Activated CD4-positive, alpha-beta T cell treated with anti-CD3 and anti-CD28 coated beads, Interleukin-2, amount 50 U/mL, for 4 hours (primary cell): ENCODE results near the gene GPC3.

Source experiments
- DNase-seq, 2 experiments: peaks; one replicate each; pipeline ENCODE4 v3.0.0-alpha.2; 2020

GPC3 gene

GRCh38 chrX:133674726-133675470 lies 310.5 kb downstream of the GPC3 start:
- no peak for DNase-seq

DNA sequence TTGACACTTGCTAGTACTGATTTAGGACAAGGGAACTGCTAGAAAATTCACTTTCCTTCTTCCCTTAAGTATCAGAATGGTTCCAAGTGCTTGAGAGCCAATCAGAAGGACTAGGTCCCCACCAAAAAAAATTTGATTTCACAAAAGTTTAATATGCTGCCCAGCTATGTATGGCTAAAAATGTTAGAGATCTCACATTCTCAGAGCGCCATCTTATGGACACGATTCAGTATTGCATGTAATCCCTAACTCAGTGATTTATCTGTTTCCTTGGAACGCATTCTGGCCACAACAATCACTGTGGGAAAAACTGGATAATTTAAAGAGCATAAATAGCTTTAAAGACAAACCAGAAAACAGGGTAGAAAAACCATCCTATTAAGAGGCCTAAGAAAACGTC lies 315.0 kb downstream of the GPC3 start:
- no peak for DNase-seq

DNA sequence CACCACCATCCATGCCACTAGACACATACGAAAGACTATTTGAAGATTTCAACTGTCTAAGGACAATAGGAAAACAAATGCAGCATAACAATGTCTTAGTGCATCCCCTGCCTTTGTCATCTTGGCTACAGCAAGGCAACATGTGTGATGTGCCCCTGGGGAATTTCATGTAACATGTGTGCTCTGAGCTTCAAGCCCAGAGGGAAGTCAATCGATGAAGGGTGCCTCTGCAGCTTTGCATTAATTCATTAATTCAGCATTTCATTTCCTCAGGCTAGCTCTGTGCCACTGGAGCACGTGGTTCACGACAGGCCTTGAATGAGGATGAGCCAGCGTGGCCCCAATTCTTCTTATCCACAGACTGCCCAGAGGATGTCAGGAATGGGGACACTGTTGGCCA lies 316.2 kb downstream of the GPC3 start:
- no peak for DNase-seq

DNA sequence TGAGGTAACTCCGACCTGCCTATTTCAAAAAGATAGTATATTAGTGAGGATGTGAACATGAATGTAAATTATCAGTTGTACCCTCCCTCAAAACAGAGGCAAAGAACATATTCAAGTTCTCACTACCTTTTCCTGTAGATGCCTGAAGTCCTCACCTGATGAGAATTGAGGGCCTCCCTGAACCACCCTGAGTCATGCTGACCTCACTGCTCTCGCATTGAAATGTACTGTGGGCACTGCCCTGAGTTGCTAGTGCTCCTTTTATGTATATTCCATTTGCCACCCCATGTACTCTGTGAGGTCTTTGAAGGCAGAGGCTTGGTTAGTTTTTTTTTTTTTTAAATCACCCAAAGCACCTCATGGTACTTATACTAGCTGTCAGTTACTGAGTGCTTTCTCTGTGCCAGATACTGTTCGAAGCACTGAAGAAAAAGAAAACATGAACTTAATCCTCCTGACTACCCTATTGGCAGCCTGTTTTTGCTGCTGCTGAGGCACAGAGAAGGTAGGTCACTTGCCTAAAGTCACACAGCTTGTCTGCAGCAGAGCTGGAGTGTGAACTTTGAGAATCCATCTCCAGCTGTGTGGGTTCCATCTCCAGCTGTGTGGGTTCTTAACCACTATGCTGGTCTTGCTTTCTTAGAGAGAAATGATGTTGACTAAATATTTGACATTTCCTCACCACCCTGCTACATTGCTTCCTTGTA lies 317.0 kb downstream of the GPC3 start:
- DNase-seq: no peak

GRCh38 chrX:133666256-133666655 lies 319.1 kb downstream of the GPC3 start:
- no peak for DNase-seq

- DNase-seq: no peak
Observed at GRCh38 chrX:133661962-133662839, 323.2 kb downstream of the GPC3 start.

- no peak for DNase-seq
Observed at GRCh38 chrX:133660281-133660680, 325.1 kb downstream of the GPC3 start.

DNA sequence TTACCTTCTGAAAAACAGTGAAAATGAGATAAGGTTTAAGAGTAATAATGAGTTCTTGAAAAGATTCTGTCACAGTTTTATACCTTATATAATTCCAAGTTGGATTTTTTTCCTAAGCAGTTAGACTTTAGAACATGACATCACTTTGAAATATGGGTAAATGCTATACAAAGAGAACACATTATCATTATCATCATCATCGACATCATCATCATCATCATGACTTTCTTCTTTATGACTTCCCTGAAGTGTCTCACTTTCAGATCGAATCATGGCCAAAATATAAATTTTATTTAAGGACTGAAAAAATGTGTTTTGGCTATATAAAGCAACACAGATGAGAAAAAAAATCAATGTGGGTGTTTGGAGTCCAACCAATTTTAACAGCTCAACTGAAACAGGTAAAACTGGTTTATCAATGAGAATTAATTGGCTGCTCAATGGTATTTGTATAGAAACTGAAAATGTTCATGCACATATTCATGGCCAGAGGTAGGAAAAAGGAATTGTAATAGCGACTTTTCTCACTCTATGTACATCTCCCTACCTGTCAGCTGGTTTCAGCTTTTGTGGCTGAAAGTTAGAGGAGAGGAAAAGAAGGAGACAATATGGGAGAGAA lies 327.0 kb downstream of the GPC3 start:
- DNase-seq: no peak

- DNase-seq: no peak
Observed at GRCh38 chrX:133655275-133656265, 329.8 kb downstream of the GPC3 start.

- DNase-seq: no peak
Observed at GRCh38 chrX:133654811-133655210, 330.6 kb downstream of the GPC3 start.

DNA sequence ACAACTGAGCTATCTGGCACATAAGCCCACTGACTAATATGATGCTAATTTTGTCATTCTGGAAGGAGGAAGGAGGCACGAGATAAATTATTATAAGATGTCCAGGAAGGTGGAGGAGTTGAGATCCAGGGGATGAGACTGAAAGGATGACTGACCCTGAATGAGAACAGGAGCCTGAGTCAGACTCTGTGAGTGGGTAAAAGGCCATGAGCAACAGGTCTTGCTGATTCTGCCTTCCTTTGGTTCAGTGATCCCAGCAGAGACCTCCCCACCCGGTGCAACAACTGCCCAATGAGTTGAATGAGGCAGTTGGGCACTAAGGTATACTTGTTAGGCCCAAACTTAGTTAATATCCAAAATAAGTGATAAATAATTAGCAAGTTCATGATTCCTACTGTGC lies 332.0 kb downstream of the GPC3 start:
- no peak for DNase-seq

GRCh38 chrX:133652185-133652584 lies 333.2 kb downstream of the GPC3 start:
- DNase-seq: no peak

- DNase-seq: no peak
Observed at GRCh38 chrX:133650239-133650638, 335.2 kb downstream of the GPC3 start.

DNA sequence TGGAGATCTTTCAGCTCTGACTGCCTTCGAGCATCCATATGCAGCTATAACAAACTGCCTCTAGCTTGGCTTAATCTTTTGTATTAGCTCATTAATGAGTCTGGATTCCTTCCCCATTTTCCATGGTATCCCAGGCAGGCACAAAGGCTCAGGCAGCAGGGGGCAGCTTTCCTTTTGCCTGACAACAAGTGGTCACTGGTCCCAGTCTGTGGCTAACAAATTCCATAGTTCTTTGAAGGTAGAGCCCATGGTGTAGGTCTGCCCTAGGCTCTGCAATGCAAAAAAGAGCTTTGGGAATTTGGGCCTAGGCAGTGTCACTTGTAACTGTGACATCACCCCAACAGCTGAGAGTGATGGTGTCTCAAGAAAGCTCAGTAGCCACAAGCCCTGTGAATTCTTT lies 335.7 kb downstream of the GPC3 start:
- DNase-seq: no peak

DNA sequence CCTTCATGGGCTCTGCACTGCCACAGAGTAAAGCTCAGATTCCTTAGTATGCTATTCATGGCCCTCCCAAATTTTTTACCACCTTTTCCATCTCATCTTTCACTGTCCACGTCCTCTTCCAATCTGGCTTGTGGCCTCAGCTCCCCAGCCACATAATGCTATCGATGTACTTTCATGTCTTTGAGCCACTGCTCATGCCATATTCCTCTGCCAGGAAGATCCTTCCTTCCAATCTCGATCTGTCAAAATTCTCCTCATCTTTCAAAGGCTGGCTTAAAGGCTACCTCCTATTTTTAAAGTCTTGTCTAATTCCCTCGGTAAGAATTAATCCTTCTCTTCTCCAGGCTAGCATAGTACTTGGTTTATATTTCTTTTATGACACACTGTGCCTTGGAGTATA lies 336.8 kb downstream of the GPC3 start:
- DNase-seq: no peak

DNA sequence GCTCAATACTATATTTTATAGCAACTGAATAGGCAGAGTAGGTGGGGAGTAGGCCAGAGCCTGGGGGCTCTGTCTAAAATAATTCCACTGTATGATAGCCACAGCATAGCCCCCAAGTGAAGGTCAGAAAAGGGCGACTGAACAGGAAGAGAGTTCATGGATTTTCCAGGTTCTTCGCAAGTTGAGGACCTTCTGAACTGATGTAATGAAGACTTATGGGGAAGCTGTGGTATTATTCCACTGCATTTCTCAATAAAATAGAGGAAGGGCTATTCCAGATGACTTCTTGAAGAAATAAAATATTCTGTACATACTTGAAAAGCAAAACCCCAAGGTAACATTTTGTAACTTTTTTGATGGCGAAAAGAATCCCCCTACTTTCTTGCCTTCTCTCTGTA lies 338.7 kb downstream of the GPC3 start:
- DNase-seq: no peak

GRCh38 chrX:133645977-133646718 lies 339.2 kb downstream of the GPC3 start:
- no peak for DNase-seq

DNA sequence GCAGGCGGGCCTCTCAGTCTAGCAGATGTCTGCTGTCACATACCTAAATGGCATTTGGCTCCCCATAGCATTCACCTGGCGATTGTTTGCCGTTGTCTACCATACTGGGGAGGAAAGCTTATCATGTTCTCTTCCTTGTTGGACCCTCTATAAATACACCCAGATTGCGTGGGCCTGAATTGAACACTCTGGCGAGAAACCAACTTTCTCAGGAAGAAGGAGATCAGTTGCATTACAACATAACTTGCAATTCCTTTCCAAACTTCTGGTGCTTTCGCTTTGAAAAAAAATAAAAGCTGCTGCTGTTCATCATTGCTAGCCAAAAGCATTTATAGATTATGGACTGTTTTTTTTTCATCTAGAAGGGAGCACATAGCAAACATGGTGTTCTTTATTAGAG lies 340.1 kb downstream of the GPC3 start:
- DNase-seq: no peak

- no peak for DNase-seq
Observed at GRCh38 chrX:133640161-133641015, 345.0 kb downstream of the GPC3 start.

GRCh38 chrX:133639726-133640125 lies 345.7 kb downstream of the GPC3 start:
- DNase-seq: no peak
